ENCODE data around the gene KCNK15. TPM values are rescaled to one million over a fixed set of nuclear protein-coding genes. Genes with fewer than 3 reads are reported as not detected.

KCNK15 gene
- total and polyA plus RNA-seq, 4 donors: 0.08 to 0.11 (median 0.08) TPM; not detected in 1

GRCh38 chr20:44716309-44717106, 29.2 kb upstream of the KCNK15 start:
- Histone ChIP-seq H3K4me3 (ENCODE audit: low read depth in 1 of 3, low read length in 3 of 3) (no peak overlapping the region), H3K4me1 (ENCODE audit: control insufficient read depth in 4 of 4, insufficient read depth in 4 of 4, low read length in 3 of 4) (peaks cover 0 to 8% (median 0%) of the 10 kb centered on the region in 4 donors), H3K27me3 (ENCODE audit: control insufficient read depth in 4 of 4, insufficient read depth in 4 of 4, low read length in 3 of 4) (no peaks in the 10 kb centered on the region), H3K36me3 (ENCODE audit: control insufficient read depth in 4 of 4, insufficient read depth in 3 of 4, low read depth in 1 of 4, low read length in 3 of 4) (no peaks in the 10 kb centered on the region), H3K27ac (ENCODE audit: low read depth in 1 of 2, low read length in 2 of 2) (no peak overlapping the region), H3K9ac (ENCODE audit: low read depth in 1 of 2, low read length in 2 of 2) (no peak overlapping the region), H3K9me3 (ENCODE audit: control insufficient read depth in 4 of 4, low read length in 3 of 4) (no peaks in the 10 kb centered on the region)
- WGBS: 89% methylated on average over 13 of the region's 13 CpGs
- DNase-seq (ENCODE audit: low spot score): no peak
- no peak for TF ChIP-seq RAD21 (IDR thresholded peaks at IDR 0.05)
- TF ChIP-seq ZBTB33 (IDR thresholded peaks at IDR 0.05): no peak
- TF ChIP-seq TAF1 (conservative IDR thresholded peaks at IDR 0.05): no peak
- no peak for TF ChIP-seq YY1 (IDR thresholded peaks at IDR 0.05)
- no peak for TF ChIP-seq FOXA2 (IDR thresholded peaks at IDR 0.05)
- TF ChIP-seq HNF4A (conservative IDR thresholded peaks at IDR 0.05): no peak
- no peak for TF ChIP-seq RXRA (IDR thresholded peaks at IDR 0.05)
- TF ChIP-seq NR2F2 (IDR thresholded peaks at IDR 0.05): no peak
- TF ChIP-seq GABPA (IDR thresholded peaks at IDR 0.05 in 1 of 2, conservative IDR thresholded peaks at IDR 0.05 in 1 of 2): no peak
- no peak for TF ChIP-seq SP1 (IDR thresholded peaks at IDR 0.05)
- no peak for TF ChIP-seq REST (IDR thresholded peaks at IDR 0.05)
- no peak for TF ChIP-seq FOXA1 (IDR thresholded peaks at IDR 0.05)

GRCh38 chr20:44717986-44718385, 27.7 kb upstream of the KCNK15 start:
- no peak overlapping the region for H3K4me3 ChIP-seq (ENCODE audit: low read depth in 1 of 3, low read length in 3 of 3)
- no peaks in the 10 kb centered on the region for H3K27me3 ChIP-seq (ENCODE audit: control insufficient read depth in 4 of 4, insufficient read depth in 4 of 4, low read length in 3 of 4)
- WGBS: 66% methylated on average over 10 of the region's 10 CpGs
- DNase-seq (ENCODE audit: low spot score): no peak
- peaks cover 0 to 8% (median 0%) of the 10 kb centered on the region in 4 donors for H3K4me1 ChIP-seq (ENCODE audit: control insufficient read depth in 4 of 4, insufficient read depth in 4 of 4, low read length in 3 of 4)
- no peak overlapping the region for H3K9ac ChIP-seq (ENCODE audit: low read depth in 1 of 2, low read length in 2 of 2)
- H3K36me3 ChIP-seq (ENCODE audit: control insufficient read depth in 4 of 4, insufficient read depth in 3 of 4, low read depth in 1 of 4, low read length in 3 of 4): no peaks in the 10 kb centered on the region
- TF ChIP-seq ZBTB33 (IDR thresholded peaks at IDR 0.05) (no peak), MAX (IDR thresholded peaks at IDR 0.05) (no peak), HNF4A (conservative IDR thresholded peaks at IDR 0.05) (no peak), YY1 (IDR thresholded peaks at IDR 0.05) (no peak), ATF3 (IDR thresholded peaks at IDR 0.05) (no peak), CTCF (IDR thresholded peaks at IDR 0.05; ENCODE audit: low read depth, low read length, missing input control) (no peak), HNF4G (IDR thresholded peaks at IDR 0.05) (no peak), GABPA (IDR thresholded peaks at IDR 0.05 in 1 of 2, conservative IDR thresholded peaks at IDR 0.05 in 1 of 2) (no peak), FOXA2 (IDR thresholded peaks at IDR 0.05) (no peak), RXRA (IDR thresholded peaks at IDR 0.05) (no peak), NR2F2 (IDR thresholded peaks at IDR 0.05) (no peak), TAF1 (conservative IDR thresholded peaks at IDR 0.05) (no peak), EGR1 (IDR thresholded peaks at IDR 0.05; ENCODE audit: low read depth in 2 of 2) (no peak), RAD21 (IDR thresholded peaks at IDR 0.05) (no peak), SP1 (IDR thresholded peaks at IDR 0.05) (no peak)
- H3K9me3 ChIP-seq (ENCODE audit: control insufficient read depth in 4 of 4, low read length in 3 of 4): no peaks in the 10 kb centered on the region
- H3K27ac ChIP-seq (ENCODE audit: low read depth in 1 of 2, low read length in 2 of 2): no peak overlapping the region
